ENCODE results near the gene MSX1. TPM values are rescaled to one million over a fixed set of nuclear protein-coding genes. Genes with fewer than 3 reads are reported as not detected.

Gene MSX1
- total and polyA plus RNA-seq, 12 donors = 1.9 to 6.7 (median 4.0) TPM

GRCh38 chr4:4872314-4872903, 12.9 kb downstream of the MSX1 start:
- intact Hi-C loops (cut with DNase I) = loop anchor here in 3 of 10 donors (10.0 kb wide), 3 partner anchors 198 to 388 kb away; no protein-coding TSS in a partner anchor
- no peaks in the 10 kb centered on the region for H3K36me3 ChIP-seq
- no peak for DNase-seq
- H3K4me1 ChIP-seq = peaks cover 0 to 42% (median 13%) of the 10 kb centered on the region in 9 donors
- no peak overlapping the region for H3K4me3 ChIP-seq
- no peak overlapping the region for H3K27ac ChIP-seq
- no peaks in the 10 kb centered on the region for H3K9me3 ChIP-seq
- peaks cover 58 to 100% (median 100%) of the 10 kb centered on the region in 7 donors for H3K27me3 ChIP-seq
- TF ChIP-seq CTCF (IDR thresholded peaks at IDR 0.05) = no peak
- 4% methylated on average over 28 of the region's 28 CpGs for WGBS, 2 donors
- peak in 1 of 8 donors; percentile 12 for ATAC-seq

GRCh38 chr4:4873203-4873602, 13.7 kb downstream of the MSX1 start:
- ATAC-seq (no peak), DNase-seq (no peak)
- Histone ChIP-seq H3K4me1 (peaks cover 0 to 35% (median 9%) of the 10 kb centered on the region in 9 donors), H3K9me3 (no peaks in the 10 kb centered on the region), H3K36me3 (no peaks in the 10 kb centered on the region), H3K27ac (no peak overlapping the region), H3K4me3 (no peak overlapping the region), H3K27me3 (peaks cover 51 to 100% (median 100%) of the 10 kb centered on the region in 7 donors)
- intact Hi-C loops (cut with DNase I) = loop anchor here in 3 of 10 donors (10.0 kb wide), 3 partner anchors 198 to 388 kb away; no protein-coding TSS in a partner anchor
- TF ChIP-seq CTCF (IDR thresholded peaks at IDR 0.05) = no peak
- 16 to 17% methylated on average over 11 of the region's 11 CpGs for WGBS, 2 donors

- intact Hi-C loops (cut with DNase I) = loop anchor here in 3 of 10 donors (10.0 kb wide), 3 partner anchors 199 to 389 kb away; no protein-coding TSS in a partner anchor
- ATAC-seq (no peak), DNase-seq (no peak)
- Histone ChIP-seq H3K4me3 (no peak overlapping the region), H3K27me3 (peaks cover 41 to 100% (median 98%) of the 10 kb centered on the region in 7 donors), H3K9me3 (no peaks in the 10 kb centered on the region), H3K36me3 (no peaks in the 10 kb centered on the region), H3K4me1 (peaks cover 0 to 30% (median 9%) of the 10 kb centered on the region in 9 donors), H3K27ac (no peak overlapping the region)
- 73 to 77% methylated on average over 2 of the region's 2 CpGs for WGBS, 2 donors
- no peak for TF ChIP-seq CTCF (IDR thresholded peaks at IDR 0.05)
These were observed 14.8 kb downstream of the MSX1 start for GRCh38 chr4:4874254-4874653.

- ATAC-seq = no peak
- H3K27ac ChIP-seq = no peak overlapping the region
- intact Hi-C loops (cut with DNase I) = loop anchor here in 3 of 10 donors (10.0 kb wide), 3 partner anchors 200 to 390 kb away; no protein-coding TSS in a partner anchor
- peaks cover 32 to 100% (median 98%) of the 10 kb centered on the region in 7 donors for H3K27me3 ChIP-seq
- TF ChIP-seq CTCF (IDR thresholded peaks at IDR 0.05) = no peak
- no peak for DNase-seq
- WGBS, 2 donors = 25 to 29% methylated on average over 5 of the region's 5 CpGs
- H3K4me1 ChIP-seq = peaks cover 0 to 25% (median 7%) of the 10 kb centered on the region in 9 donors
- H3K4me3 ChIP-seq = no peak overlapping the region
- no peaks in the 10 kb centered on the region for H3K9me3 ChIP-seq
- H3K36me3 ChIP-seq = no peaks in the 10 kb centered on the region
These were observed 15.7 kb downstream of the MSX1 start for GRCh38 chr4:4875147-4875546.
